Lung (tissue), 12 donors: Measurements from ENCODE around the gene PLD6. TPM values are rescaled to one million over a fixed set of nuclear protein-coding genes. Genes with fewer than 3 reads are reported as not detected.
A peak's percentile ranks its signal among the peaks of the same experiment; 100 is the strongest.

Experiments
- ATAC-seq: fragments of 200-7000 bp; cut with Tn5 transposase; one replicate; pipeline ENCODE4 v1.9.1; 2020; ENCODE audit warnings: moderate number of reproducible peaks; ENCODE audit not compliant: insufficient read depth, low FRiP score
- DNase-seq, 3 donors: peaks; one replicate each; pipeline ENCODE4 v3.0.0-alpha.2; 2013 to 2017
- H3K27ac ChIP-seq, 2 donors: one replicate each; pipeline ENCODE4 v1.5.1; 2013; ENCODE audit warnings: mild to moderate bottlenecking in 2 of 2, moderate library complexity in 2 of 2, control low read depth in 1 of 2, inconsistent platforms in 1 of 2, low read depth in 1 of 2, low read length in 1 of 2
- H3K27me3 ChIP-seq, 3 donors: one replicate each; pipeline ENCODE4 v1.5.1; 2013; ENCODE audit warnings: low read length in 2 of 3; ENCODE audit not compliant: control insufficient read depth in 3 of 3, insufficient read depth in 3 of 3
- H3K36me3 ChIP-seq, 4 donors: one replicate each; pipeline ENCODE4 v1.5.1; 2013; ENCODE audit warnings: low read length in 4 of 4, mild to moderate bottlenecking in 1 of 4, moderate library complexity in 1 of 4; ENCODE audit not compliant: control insufficient read depth in 4 of 4, insufficient read depth in 4 of 4
- H3K4me1 ChIP-seq, 5 donors: one replicate each; pipeline ENCODE4 v1.5.1; 2013; ENCODE audit warnings: low read length in 5 of 5, mild to moderate bottlenecking in 2 of 5, moderate library complexity in 1 of 5; ENCODE audit not compliant: control insufficient read depth in 5 of 5, insufficient read depth in 5 of 5
- H3K4me3 ChIP-seq: one replicate; pipeline ENCODE4 v1.5.1; 2013; ENCODE audit warnings: mild to moderate bottlenecking, control low read depth, moderate library complexity
- H3K9ac ChIP-seq, 2 donors: one replicate each; pipeline ENCODE4 v1.5.1; 2013; ENCODE audit warnings: low read length in 2 of 2, control low read depth in 1 of 2; ENCODE audit not compliant: insufficient read depth in 1 of 2
- H3K9me3 ChIP-seq, 4 donors: one replicate each; pipeline ENCODE4 v1.5.1; 2013; ENCODE audit warnings: low read length in 3 of 4, mild to moderate bottlenecking in 1 of 4, moderate library complexity in 1 of 4; ENCODE audit not compliant: control insufficient read depth in 4 of 4, insufficient read depth in 3 of 4
- WGBS, 2 donors: extraction: QIAGEN DNeasy Blood & Tissue Kit; methylation state at CpG; one replicate each; pipeline ENCODE4 v1.1.7; 2013; 5-methylcytosine and 5-hydroxymethylcytosine counted together
- polyA plus RNA-seq, 2 donors: library from polyadenylated mRNA; stranded (reverse); fragments of 200-250 nt; gene quantifications; one replicate each; pipeline ENCODE4 v1.2.1, GENCODE V29; 2013
- total RNA-seq, 2 donors: library from RNA; depleted of rRNA in 1 of 2; stranded (reverse); fragments of >200 nt in 1 of 2; gene quantifications; one replicate each; pipeline ENCODE4 v1.2.1, GENCODE V29; 2014 to 2021
- TF ChIP-seq, protein P1 (sequence below): IDR thresholded peaks from 2 replicates; pipeline ENCODE4 v1.5.1; 2012; ENCODE audit warnings: mild to moderate bottlenecking; ENCODE audit errors: control extremely low read depth, extremely low read depth
- donor health status: control.
- donor health status: control.
- donor health status: Bipolar disorder and iron deficiency.
- donor health status: healthy.
- donor health status: DM: yes; HTN: yes; CAD: no.

PLD6 gene
- total and polyA plus RNA-seq, 4 donors = 3.2 to 7.7 (median 5.2) TPM

DNA sequence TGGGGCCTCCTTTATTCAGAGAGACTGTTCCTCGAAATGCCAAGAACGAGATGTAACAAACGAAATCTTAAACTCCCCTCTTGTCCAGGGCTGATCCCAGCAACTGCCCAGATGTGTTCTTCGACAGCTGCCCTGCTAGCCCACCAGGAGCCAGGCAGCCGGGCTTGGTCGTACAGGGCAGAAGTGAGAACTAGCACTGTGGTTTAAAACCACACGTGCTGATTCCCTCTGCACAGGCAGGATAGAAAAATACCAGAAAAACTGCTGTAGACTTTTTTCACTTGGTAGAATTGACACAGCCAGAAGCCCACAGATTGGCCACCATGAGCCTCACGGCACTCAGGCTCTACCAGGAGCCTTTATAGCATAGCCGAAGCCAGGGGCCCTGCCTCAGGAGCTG lies 33.1 kb downstream of the PLD6 start:
- Histone ChIP-seq H3K27ac (no peak overlapping the region), H3K9ac (no peak overlapping the region), H3K36me3 (peaks cover 24 to 78% (median 59%) of the 10 kb centered on the region in 4 donors), H3K4me1 (peaks cover 0 to 14% (median 9%) of the 10 kb centered on the region in 5 donors), H3K4me3 (no peak overlapping the region), H3K27me3 (no peaks in the 10 kb centered on the region), H3K9me3 (peaks cover 0 to 1% (median 0%) of the 10 kb centered on the region in 4 donors)
- no peak for DNase-seq
- no peak for ATAC-seq
- 78 to 83% methylated on average over 9 of the region's 9 CpGs for WGBS, 2 donors
- TF ChIP-seq, protein P1, sequence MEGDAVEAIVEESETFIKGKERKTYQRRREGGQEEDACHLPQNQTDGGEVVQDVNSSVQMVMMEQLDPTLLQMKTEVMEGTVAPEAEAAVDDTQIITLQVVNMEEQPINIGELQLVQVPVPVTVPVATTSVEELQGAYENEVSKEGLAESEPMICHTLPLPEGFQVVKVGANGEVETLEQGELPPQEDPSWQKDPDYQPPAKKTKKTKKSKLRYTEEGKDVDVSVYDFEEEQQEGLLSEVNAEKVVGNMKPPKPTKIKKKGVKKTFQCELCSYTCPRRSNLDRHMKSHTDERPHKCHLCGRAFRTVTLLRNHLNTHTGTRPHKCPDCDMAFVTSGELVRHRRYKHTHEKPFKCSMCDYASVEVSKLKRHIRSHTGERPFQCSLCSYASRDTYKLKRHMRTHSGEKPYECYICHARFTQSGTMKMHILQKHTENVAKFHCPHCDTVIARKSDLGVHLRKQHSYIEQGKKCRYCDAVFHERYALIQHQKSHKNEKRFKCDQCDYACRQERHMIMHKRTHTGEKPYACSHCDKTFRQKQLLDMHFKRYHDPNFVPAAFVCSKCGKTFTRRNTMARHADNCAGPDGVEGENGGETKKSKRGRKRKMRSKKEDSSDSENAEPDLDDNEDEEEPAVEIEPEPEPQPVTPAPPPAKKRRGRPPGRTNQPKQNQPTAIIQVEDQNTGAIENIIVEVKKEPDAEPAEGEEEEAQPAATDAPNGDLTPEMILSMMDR = no peak

DNA sequence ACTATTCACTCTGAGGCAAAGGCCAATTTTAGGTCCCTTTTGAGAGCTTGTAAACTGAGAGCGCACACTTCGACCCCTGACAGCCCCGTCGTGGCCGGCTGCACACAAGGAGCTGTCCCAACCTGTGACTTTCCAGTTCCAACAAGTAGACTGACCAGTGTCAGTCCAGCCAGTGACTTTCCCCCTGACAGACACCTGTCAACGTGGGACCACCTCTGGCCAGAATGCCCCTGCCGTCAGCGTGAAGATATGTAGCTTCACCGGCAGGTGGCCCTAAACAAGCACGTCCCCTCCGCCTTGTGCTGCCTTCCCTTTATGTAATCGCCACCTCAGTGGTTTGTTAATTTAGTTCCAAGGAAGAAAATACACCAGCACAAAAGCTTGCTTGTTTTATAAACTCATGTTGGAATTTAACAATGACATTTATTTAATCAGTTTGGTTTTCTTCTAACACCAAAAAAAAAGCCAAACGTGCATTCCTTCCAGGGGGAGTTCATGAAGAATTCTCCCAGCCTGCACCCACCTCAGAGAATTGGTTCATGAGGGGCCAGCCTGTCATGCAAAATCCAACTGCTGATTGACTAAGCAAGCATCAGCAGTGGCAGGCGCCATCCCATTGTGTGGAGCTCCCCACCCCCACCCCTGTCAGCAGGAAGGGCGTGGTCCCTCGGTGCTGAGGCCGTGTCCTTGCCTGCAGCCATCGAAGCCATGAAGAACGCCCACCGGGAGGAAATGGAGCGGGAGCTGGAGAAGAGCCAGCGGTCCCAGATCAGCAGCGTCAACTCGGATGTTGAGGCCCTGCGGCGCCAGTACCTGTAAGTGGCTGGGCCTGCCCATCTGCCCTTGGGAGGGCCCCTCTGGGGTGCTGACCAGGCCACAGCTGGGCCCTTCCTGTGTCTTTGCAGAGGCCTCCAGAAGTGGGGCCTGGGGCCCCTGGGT lies 33.9 kb downstream of the PLD6 start:
- Histone ChIP-seq H3K4me3 (no peak overlapping the region), H3K9me3 (peaks cover 0 to 1% (median 0%) of the 10 kb centered on the region in 4 donors), H3K36me3 (peaks cover 25 to 77% (median 62%) of the 10 kb centered on the region in 4 donors), H3K9ac (no peak overlapping the region), H3K27ac (peak overlapping the region; percentile 21 to 66), H3K27me3 (no peaks in the 10 kb centered on the region), H3K4me1 (peaks cover 0 to 14% (median 9%) of the 10 kb centered on the region in 5 donors)
- 68 to 79% methylated on average over 26 of the region's 26 CpGs for WGBS, 2 donors
- TF ChIP-seq, protein P1 = no peak
- ATAC-seq = no peak
- DNase-seq = peak in 1 of 3 donors; percentile 54

DNA sequence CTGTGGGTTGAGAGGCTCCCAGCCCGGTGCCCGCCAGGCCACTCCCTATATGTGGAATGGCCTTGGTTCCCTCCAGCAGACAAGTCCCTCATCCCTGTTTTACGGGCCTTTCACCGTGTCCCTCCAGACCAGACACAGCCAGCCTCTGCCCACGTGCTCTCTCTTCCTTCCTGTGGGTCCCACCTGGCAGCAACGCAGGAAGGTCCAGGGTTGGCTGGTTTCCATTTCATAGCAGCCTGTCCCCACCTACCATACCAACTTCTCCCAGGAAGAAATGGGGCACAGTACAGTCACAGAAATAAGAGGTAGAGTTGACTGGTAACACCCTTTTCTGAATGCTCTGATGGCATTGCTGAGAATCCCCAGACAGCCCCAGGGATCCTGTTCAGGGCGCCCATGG lies 34.9 kb downstream of the PLD6 start:
- ATAC-seq = no peak

More for the DNA sequence above, 34.9 kb downstream of the PLD6 start:
- Histone ChIP-seq H3K36me3 (peaks cover 27 to 73% (median 63%) of the 10 kb centered on the region in 4 donors), H3K27me3 (no peaks in the 10 kb centered on the region), H3K9ac (no peak overlapping the region), H3K9me3 (peaks cover 0 to 1% (median 0%) of the 10 kb centered on the region in 4 donors), H3K4me3 (no peak overlapping the region), H3K4me1 (peaks cover 0 to 14% (median 9%) of the 10 kb centered on the region in 5 donors), H3K27ac (peak overlapping the region in 1 of 2 donors; percentile 73)
- TF ChIP-seq, protein P1 = no peak
- WGBS, 2 donors = 58 to 72% methylated on average over 7 of the region's 7 CpGs
- DNase-seq = no peak
